PFSK-1 (cell line): Measurements from ENCODE around the gene CCDC88C.

Experiments
- FOXP2 ChIP-seq: optimal IDR thresholded peaks from 2 replicates; pipeline ENCODE3; 2011; ENCODE audit warnings: borderline replicate concordance, control low read depth, inconsistent platforms; ENCODE audit not compliant: insufficient read depth; ENCODE audit errors: extremely low read length, extremely low read depth
- POLR2AphosphoS5 ChIP-seq: IDR thresholded peaks from 2 replicates; pipeline ENCODE4 v1.6.1; 2012; ENCODE audit warnings: low read depth, mild to moderate bottlenecking, control low read depth, low read length, moderate library complexity
- REST ChIP-seq, 2 experiments: IDR thresholded peaks; 2 replicates each; pipeline versions ENCODE4 v1.6.1 to v1.8.0; 2011 to 2012; ENCODE audit warnings: low read depth in 2 of 2, low read length in 2 of 2, control low read depth in 1 of 2, inconsistent platforms in 1 of 2, mild to moderate bottlenecking in 1 of 2, moderate library complexity in 1 of 2; ENCODE audit not compliant: insufficient read depth in 1 of 2
- TAF1 ChIP-seq: IDR thresholded peaks from 2 replicates; pipeline ENCODE4 v1.6.1; 2012; ENCODE audit warnings: low read length, control low read depth, borderline replicate concordance; ENCODE audit not compliant: insufficient read depth

- TF ChIP-seq POLR2AphosphoS5: no peak
- TF ChIP-seq TAF1: no peak
- no peak for TF ChIP-seq FOXP2
- no peak for TF ChIP-seq REST (IDR thresholded peaks at IDR 0.05; ENCODE audit: insufficient read depth in 1 of 2, low read depth in 2 of 2, low read length in 2 of 2)
These were observed 29.7 kb downstream of the CCDC88C start for GRCh38 chr14:91387951-91388381.
